Neural cell (in vitro differentiated cells): ENCODE results near the gene RGS16. TPM values are rescaled to one million over a fixed set of nuclear protein-coding genes. Genes with fewer than 3 reads are reported as not detected.
A peak's percentile ranks its signal among the peaks of the same experiment; 100 is the strongest.

Experiments used
- H2AFZ ChIP-seq: fragments of 200-600, 300-800 bp; sonication (generic), shearing (Covaris generic); 2 replicates; pipeline ENCODE4 v1.6.0; 2014; ENCODE audit warnings: low read depth, mild to moderate bottlenecking, antibody characterized with exemption, low read length, moderate library complexity
- H3F3A ChIP-seq: fragments of 200-600 bp; shearing (Covaris generic); 2 replicates; pipeline ENCODE4 v1.6.1; 2016; ENCODE audit warnings: mild to moderate bottlenecking, moderate library complexity, mixed read lengths, antibody characterized with exemption, low read length; ENCODE audit not compliant: insufficient read depth, poor library complexity, severe bottlenecking
- H3K27ac ChIP-seq: fragments of 200-600, 300-800 bp; sonication (generic), shearing (Covaris generic); 2 replicates; pipeline ENCODE4 v1.5.1; 2014; ENCODE audit warnings: mild to moderate bottlenecking, low read length, moderate library complexity
- H3K27me3 ChIP-seq: fragments of 300-800, 200-600 bp; sonication (generic), shearing (Covaris generic); 2 replicates; pipeline ENCODE4 v1.6.0; 2014; ENCODE audit warnings: mild to moderate bottlenecking, low read depth, low read length, moderate library complexity; ENCODE audit not compliant: insufficient read depth
- H3K36me3 ChIP-seq: fragments of 300-800, 200-600 bp; sonication (generic), shearing (Covaris generic); 2 replicates; pipeline ENCODE4 v1.5.1; 2014; ENCODE audit warnings: mild to moderate bottlenecking, antibody characterized with exemption, low read length, moderate library complexity; ENCODE audit not compliant: insufficient read depth
- H3K4me2 ChIP-seq: fragments of 300-800, 200-600 bp; sonication (generic), shearing (Covaris generic); 2 replicates; pipeline ENCODE4 v1.6.0; 2014; ENCODE audit warnings: mild to moderate bottlenecking, low read length
- H3K4me3 ChIP-seq: fragments of 300-800, 200-600 bp; sonication (generic), shearing (Covaris generic); 2 replicates; pipeline ENCODE4 v1.5.1; 2014; ENCODE audit warnings: mild to moderate bottlenecking, low read length, moderate library complexity
- H3K79me2 ChIP-seq: fragments of 200-600 bp; shearing (Covaris generic); replicated peaks from 2 replicates; pipeline ENCODE4 v1.6.0; 2014; ENCODE audit warnings: mild to moderate bottlenecking, low read length, moderate library complexity; ENCODE audit not compliant: insufficient read depth
- H3K9ac ChIP-seq: fragments of 300-800, 200-600 bp; sonication (generic), shearing (Covaris generic); 2 replicates; pipeline ENCODE4 v1.6.1; 2016; ENCODE audit warnings: mild to moderate bottlenecking, low read length, mixed read lengths
- H3K9me2 ChIP-seq: fragments of 200-600 bp; shearing (Covaris generic); 2 replicates; pipeline ENCODE4 v1.6.1; 2016; ENCODE audit warnings: mild to moderate bottlenecking, low read length, mixed read lengths; ENCODE audit not compliant: insufficient read depth
- H3K9me3 ChIP-seq: fragments of 200-600, 300-800 bp; sonication (generic), shearing (Covaris generic); 2 replicates; pipeline ENCODE4 v1.6.1; 2016; ENCODE audit warnings: mild to moderate bottlenecking, mixed run types, low read length, moderate library complexity, mixed read lengths
- H4K20me1 ChIP-seq: fragments of 200-600 bp; shearing (Covaris generic); 2 replicates; pipeline ENCODE4 v1.6.1; 2016; ENCODE audit warnings: mild to moderate bottlenecking, mixed run types; ENCODE audit not compliant: insufficient read depth
- CTCF ChIP-seq: fragments of 450-650 bp; IDR thresholded peaks from 2 replicates; pipeline ENCODE4 v1.5.1; 2014; ENCODE audit warnings: antibody characterized with exemption, mild to moderate bottlenecking, moderate library complexity; ENCODE audit not compliant: poor library complexity, severe bottlenecking
- EP300 ChIP-seq: fragments of 450-650 bp; conservative IDR thresholded peaks from 2 replicates; pipeline ENCODE4 v1.6.1; 2014; ENCODE audit warnings: antibody characterized with exemption, mild to moderate bottlenecking, moderate library complexity; ENCODE audit not compliant: poor library complexity, severe bottlenecking
- EZH2 ChIP-seq: fragments of 200-600, 300-800 bp; shearing (Covaris generic), sonication (generic); IDR thresholded peaks from 2 replicates; pipeline ENCODE4 v1.6.1; 2014; ENCODE audit warnings: antibody characterized with exemption, low read length, borderline replicate concordance, mild to moderate bottlenecking; ENCODE audit not compliant: insufficient read depth, poor library complexity, severe bottlenecking
- MXI1 ChIP-seq: fragments of 450-650 bp; conservative IDR thresholded peaks from 2 replicates; pipeline ENCODE4 v1.6.1; 2014; ENCODE audit warnings: antibody characterized with exemption, mild to moderate bottlenecking; ENCODE audit not compliant: poor library complexity, severe bottlenecking
- POLR2AphosphoS5 ChIP-seq: IDR thresholded peaks from 2 replicates; pipeline ENCODE4 v1.6.1; 2012
- RAD21 ChIP-seq: fragments of 450-650 bp; conservative IDR thresholded peaks from 2 replicates; pipeline ENCODE4 v1.6.1; 2014; ENCODE audit warnings: antibody characterized with exemption, mild to moderate bottlenecking, moderate library complexity
- SMC3 ChIP-seq: fragments of 450-650 bp; conservative IDR thresholded peaks from 2 replicates; pipeline ENCODE4 v1.6.1; 2014; ENCODE audit warnings: antibody characterized with exemption, mild to moderate bottlenecking, moderate library complexity; ENCODE audit not compliant: poor library complexity
- TAF1 ChIP-seq: IDR thresholded peaks from 2 replicates; pipeline ENCODE4 v1.6.1; 2012; ENCODE audit warnings: low read depth
- polyA plus RNA-seq: library from polyadenylated mRNA; depleted of rRNA; stranded (reverse); fragments of >200 nt; gene quantifications from 2 replicates; pipeline ENCODE4 v1.2.3, GENCODE V29; 2014
- TF ChIP-seq, protein P1 (sequence below): IDR thresholded peaks from 2 replicates; pipeline ENCODE4 v1.6.1; 2012; ENCODE audit warnings: borderline replicate concordance

Gene RGS16
- polyA plus RNA-seq, 1 donor from 2014 or later = 1.1 TPM

GRCh38 chr1:182601416-182601786 lies 2.8 kb downstream of the RGS16 start:
- H3F3A ChIP-seq = no peaks in the 10 kb centered on the region
- H3K9me2 ChIP-seq = no peaks in the 10 kb centered on the region
- no peak overlapping the region for H3K4me3 ChIP-seq
- H3K36me3 ChIP-seq = no peaks in the 10 kb centered on the region
- no peak overlapping the region for H3K4me2 ChIP-seq
- H4K20me1 ChIP-seq = no peaks in the 10 kb centered on the region
- H3K9me3 ChIP-seq = no peaks in the 10 kb centered on the region
- no peak overlapping the region for H3K27ac ChIP-seq
- H3K79me2 ChIP-seq = no peaks in the 10 kb centered on the region
- no peak overlapping the region for H3K9ac ChIP-seq
- peaks cover 17% of the 10 kb centered on the region for H3K27me3 ChIP-seq
- TF ChIP-seq CTCF (peak; percentile 96), EZH2 (no peak), SMC3 (peak; percentile 100), MXI1 (peak; percentile 46), TAF1 (no peak), POLR2AphosphoS5 (no peak), RAD21 (peak; percentile 98)
- no peak overlapping the region for H2AFZ ChIP-seq

DNA sequence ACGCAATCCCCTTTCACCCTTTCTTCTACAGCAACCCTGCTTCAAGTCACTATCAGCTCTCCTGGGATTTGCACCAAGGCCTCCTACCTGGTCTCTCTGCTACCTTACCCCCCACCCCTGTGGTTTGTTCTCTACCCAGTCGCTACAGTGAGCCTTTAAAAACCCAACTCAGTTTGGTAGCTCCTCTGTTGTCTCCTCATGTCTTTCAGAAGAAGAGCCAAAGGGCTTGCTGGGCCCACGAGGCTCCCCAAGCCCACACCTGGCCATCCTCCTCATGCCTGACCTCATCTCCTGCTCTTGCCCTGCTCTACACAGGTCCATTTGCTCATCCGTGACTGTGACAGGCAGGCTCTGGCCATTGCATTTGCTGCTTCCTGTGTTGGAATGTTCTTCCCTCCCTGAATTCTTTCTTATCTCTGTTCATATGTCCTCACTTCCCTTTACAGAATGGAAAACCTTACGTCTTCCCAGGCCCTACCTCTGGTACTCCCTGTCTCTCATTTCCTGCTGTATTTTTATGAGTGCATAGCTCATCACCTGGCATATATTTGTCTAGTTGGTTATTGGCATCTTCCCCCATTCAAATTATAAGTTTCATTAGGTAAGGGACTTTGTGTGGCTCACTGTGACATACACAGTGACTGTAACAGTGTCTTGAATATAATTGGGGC lies 3.3 kb downstream of the RGS16 start:
- no peaks in the 10 kb centered on the region for H3K79me2 ChIP-seq
- H3K27ac ChIP-seq = no peak overlapping the region
- H3K9me3 ChIP-seq = no peaks in the 10 kb centered on the region
- TF ChIP-seq EZH2 = no peak
- TF ChIP-seq, protein P1, sequence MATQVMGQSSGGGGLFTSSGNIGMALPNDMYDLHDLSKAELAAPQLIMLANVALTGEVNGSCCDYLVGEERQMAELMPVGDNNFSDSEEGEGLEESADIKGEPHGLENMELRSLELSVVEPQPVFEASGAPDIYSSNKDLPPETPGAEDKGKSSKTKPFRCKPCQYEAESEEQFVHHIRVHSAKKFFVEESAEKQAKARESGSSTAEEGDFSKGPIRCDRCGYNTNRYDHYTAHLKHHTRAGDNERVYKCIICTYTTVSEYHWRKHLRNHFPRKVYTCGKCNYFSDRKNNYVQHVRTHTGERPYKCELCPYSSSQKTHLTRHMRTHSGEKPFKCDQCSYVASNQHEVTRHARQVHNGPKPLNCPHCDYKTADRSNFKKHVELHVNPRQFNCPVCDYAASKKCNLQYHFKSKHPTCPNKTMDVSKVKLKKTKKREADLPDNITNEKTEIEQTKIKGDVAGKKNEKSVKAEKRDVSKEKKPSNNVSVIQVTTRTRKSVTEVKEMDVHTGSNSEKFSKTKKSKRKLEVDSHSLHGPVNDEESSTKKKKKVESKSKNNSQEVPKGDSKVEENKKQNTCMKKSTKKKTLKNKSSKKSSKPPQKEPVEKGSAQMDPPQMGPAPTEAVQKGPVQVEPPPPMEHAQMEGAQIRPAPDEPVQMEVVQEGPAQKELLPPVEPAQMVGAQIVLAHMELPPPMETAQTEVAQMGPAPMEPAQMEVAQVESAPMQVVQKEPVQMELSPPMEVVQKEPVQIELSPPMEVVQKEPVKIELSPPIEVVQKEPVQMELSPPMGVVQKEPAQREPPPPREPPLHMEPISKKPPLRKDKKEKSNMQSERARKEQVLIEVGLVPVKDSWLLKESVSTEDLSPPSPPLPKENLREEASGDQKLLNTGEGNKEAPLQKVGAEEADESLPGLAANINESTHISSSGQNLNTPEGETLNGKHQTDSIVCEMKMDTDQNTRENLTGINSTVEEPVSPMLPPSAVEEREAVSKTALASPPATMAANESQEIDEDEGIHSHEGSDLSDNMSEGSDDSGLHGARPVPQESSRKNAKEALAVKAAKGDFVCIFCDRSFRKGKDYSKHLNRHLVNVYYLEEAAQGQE = no peak
- TF ChIP-seq SMC3 = no peak
- TF ChIP-seq POLR2AphosphoS5 = no peak
- TF ChIP-seq EP300 = no peak
- TF ChIP-seq TAF1 = no peak
- TF ChIP-seq MXI1 = no peak
- TF ChIP-seq RAD21 = no peak
- no peak for TF ChIP-seq CTCF
- H3K9me2 ChIP-seq = no peaks in the 10 kb centered on the region
- peaks cover 17% of the 10 kb centered on the region for H3K27me3 ChIP-seq
- no peaks in the 10 kb centered on the region for H3K36me3 ChIP-seq
- H3K4me3 ChIP-seq = no peak overlapping the region
- H3F3A ChIP-seq = no peaks in the 10 kb centered on the region
- no peak overlapping the region for H2AFZ ChIP-seq
- no peak overlapping the region for H3K4me2 ChIP-seq
- no peaks in the 10 kb centered on the region for H4K20me1 ChIP-seq
- H3K9ac ChIP-seq = no peak overlapping the region
